ENCODE measurements around the gene CEP290.
"Not testable (repeated sequence)": the region's sequence is repeated elsewhere in the genome, so short reads cannot be mapped to it uniquely, and the experiment has no call there.

The CEP290 gene

GRCh38 chr12:88133181-88133580 is 8.7 kb downstream of the CEP290 start:
- not testable (repeated sequence) for H3K4me3 ChIP-seq (ENCODE audit: low read length); H3K27ac ChIP-seq (ENCODE audit: low read depth, low read length); H3K36me3 ChIP-seq (ENCODE audit: control insufficient read depth, insufficient read depth, low read length); H3K9ac ChIP-seq (ENCODE audit: low read length); H3K27me3 ChIP-seq (ENCODE audit: control insufficient read depth, insufficient read depth, low read length); H3K4me1 ChIP-seq (ENCODE audit: control insufficient read depth, insufficient read depth, low read length)

DNA sequence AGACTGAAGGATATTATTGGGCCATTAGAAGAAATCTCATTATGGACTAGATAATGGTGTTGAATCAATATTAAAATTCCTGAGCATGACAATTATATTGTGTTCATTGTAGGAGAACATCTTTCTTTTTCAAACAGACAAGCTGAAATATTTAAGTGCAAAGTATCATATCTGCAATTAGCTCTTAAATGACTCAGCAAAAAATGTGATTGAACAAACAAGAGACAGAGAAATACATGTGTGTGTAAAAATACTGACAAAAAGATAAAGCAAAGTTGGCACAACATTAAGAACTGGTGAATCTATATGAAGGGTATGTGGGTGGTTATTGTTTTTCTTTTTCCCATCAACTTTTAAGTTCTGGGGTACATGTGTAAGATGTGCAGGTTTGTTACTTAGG is 9.5 kb downstream of the CEP290 start:
- H3K36me3 ChIP-seq (ENCODE audit: control insufficient read depth, insufficient read depth, low read length): no peaks in the 10 kb centered on the region
- H3K4me3 ChIP-seq (ENCODE audit: low read length): no peak overlapping the region
- H3K4me1 ChIP-seq (ENCODE audit: control insufficient read depth, insufficient read depth, low read length): no peaks in the 10 kb centered on the region
- H3K27me3 ChIP-seq (ENCODE audit: control insufficient read depth, insufficient read depth, low read length): no peaks in the 10 kb centered on the region
- no peak overlapping the region for H3K27ac ChIP-seq (ENCODE audit: low read depth, low read length)
- no peak overlapping the region for H3K9ac ChIP-seq (ENCODE audit: low read length)

DNA sequence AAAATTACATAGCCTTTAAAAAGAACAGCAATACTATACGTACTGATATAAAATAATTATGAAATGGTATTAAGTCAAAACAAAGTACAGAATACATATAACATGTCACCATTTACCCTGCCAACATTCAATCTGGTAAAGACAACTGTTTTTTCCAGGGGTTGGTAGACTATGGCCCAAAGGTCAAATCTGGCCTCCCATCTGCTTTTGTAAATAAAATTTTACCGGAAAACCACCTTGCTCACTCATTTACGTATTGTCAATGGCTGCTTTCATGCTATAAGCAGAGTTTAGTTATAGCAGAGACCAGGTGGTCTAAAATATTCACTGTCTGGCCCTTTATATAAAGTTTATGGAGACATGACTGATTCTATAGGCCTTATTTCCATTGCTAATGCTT is 14.0 kb downstream of the CEP290 start:
- H3K27me3 ChIP-seq (ENCODE audit: control insufficient read depth, insufficient read depth, low read length): no peaks in the 10 kb centered on the region
- no peak overlapping the region for H3K9ac ChIP-seq (ENCODE audit: low read length)
- H3K36me3 ChIP-seq (ENCODE audit: control insufficient read depth, insufficient read depth, low read length): no peaks in the 10 kb centered on the region
- H3K4me3 ChIP-seq (ENCODE audit: low read length): no peak overlapping the region
- H3K4me1 ChIP-seq (ENCODE audit: control insufficient read depth, insufficient read depth, low read length): no peaks in the 10 kb centered on the region
- H3K27ac ChIP-seq (ENCODE audit: low read depth, low read length): no peak overlapping the region

DNA sequence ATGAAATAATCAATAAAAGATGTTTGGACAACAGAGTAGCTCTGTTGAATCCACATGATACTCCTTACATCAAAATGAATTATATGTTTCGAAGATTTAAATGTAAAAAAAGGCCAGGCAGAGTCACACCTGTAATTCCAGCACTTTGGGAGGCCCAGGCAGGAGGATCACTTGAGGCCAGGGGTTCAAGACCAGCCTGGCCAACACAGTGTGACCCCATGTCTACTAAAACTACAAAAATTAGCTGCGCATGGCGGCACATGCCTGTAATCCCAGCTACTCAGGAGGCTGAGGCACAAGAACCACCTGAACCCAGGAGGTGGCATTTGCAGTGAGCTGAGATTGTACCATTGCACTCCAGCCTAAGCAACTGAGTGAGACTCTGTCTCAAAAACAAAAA is 14.8 kb downstream of the CEP290 start:
- Histone ChIP-seq H3K36me3 (ENCODE audit: control insufficient read depth, insufficient read depth, low read length) (no peaks in the 10 kb centered on the region), H3K9ac (ENCODE audit: low read length) (no peak overlapping the region), H3K4me1 (ENCODE audit: control insufficient read depth, insufficient read depth, low read length) (no peaks in the 10 kb centered on the region), H3K27ac (ENCODE audit: low read depth, low read length) (no peak overlapping the region), H3K4me3 (ENCODE audit: low read length) (no peak overlapping the region), H3K27me3 (ENCODE audit: control insufficient read depth, insufficient read depth, low read length) (no peaks in the 10 kb centered on the region)

DNA sequence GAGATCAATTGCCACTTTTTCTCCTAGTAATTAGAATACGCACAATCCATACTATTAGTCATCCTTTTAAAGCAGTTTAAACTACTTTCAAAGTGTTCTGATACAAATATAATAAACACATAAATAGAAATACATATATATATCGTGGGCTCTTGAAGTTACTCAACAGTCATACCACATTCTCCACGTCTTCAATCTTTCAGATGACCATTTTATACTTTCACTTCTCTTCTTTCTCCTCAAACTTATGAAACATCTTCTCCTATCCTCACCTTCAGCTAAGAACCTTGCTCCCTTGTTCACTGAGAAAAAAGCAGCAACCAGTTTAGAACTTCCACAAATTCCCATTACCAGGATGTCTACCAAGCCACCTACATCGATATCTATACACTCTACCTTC is 19.2 kb downstream of the CEP290 start:
- no peak overlapping the region for H3K27ac ChIP-seq (ENCODE audit: low read depth, low read length)
- no peak overlapping the region for H3K9ac ChIP-seq (ENCODE audit: low read length)
- no peaks in the 10 kb centered on the region for H3K36me3 ChIP-seq (ENCODE audit: control insufficient read depth, insufficient read depth, low read length)
- H3K4me3 ChIP-seq (ENCODE audit: low read length): no peak overlapping the region
- no peaks in the 10 kb centered on the region for H3K4me1 ChIP-seq (ENCODE audit: control insufficient read depth, insufficient read depth, low read length)
- H3K27me3 ChIP-seq (ENCODE audit: control insufficient read depth, insufficient read depth, low read length): no peaks in the 10 kb centered on the region

DNA sequence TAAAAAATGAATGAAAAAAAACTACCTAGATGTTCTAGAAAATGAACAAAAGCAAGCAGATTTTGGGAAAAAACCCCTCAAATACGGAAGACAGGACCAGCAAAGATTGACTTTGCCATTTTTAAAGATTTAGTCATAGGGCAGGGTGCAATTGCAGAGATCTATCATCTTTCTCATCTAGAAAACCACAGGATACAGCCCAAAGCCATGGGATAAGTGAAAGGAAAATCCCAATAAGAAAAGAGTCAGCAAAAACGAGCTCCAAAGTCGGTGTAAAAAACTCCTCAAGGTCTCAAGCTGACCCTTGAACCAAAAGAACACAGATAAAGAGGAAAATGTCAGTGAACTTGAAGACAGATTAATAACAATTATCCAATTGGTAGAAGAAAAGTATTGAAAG is 28.0 kb downstream of the CEP290 start:
- Histone ChIP-seq H3K4me1 (ENCODE audit: control insufficient read depth, insufficient read depth, low read length) (no peaks in the 10 kb centered on the region), H3K9ac (ENCODE audit: low read length) (no peak overlapping the region), H3K36me3 (ENCODE audit: control insufficient read depth, insufficient read depth, low read length) (peaks cover 3% of the 10 kb centered on the region), H3K27ac (ENCODE audit: low read depth, low read length) (no peak overlapping the region), H3K27me3 (ENCODE audit: control insufficient read depth, insufficient read depth, low read length) (no peaks in the 10 kb centered on the region), H3K4me3 (ENCODE audit: low read length) (no peak overlapping the region)

DNA sequence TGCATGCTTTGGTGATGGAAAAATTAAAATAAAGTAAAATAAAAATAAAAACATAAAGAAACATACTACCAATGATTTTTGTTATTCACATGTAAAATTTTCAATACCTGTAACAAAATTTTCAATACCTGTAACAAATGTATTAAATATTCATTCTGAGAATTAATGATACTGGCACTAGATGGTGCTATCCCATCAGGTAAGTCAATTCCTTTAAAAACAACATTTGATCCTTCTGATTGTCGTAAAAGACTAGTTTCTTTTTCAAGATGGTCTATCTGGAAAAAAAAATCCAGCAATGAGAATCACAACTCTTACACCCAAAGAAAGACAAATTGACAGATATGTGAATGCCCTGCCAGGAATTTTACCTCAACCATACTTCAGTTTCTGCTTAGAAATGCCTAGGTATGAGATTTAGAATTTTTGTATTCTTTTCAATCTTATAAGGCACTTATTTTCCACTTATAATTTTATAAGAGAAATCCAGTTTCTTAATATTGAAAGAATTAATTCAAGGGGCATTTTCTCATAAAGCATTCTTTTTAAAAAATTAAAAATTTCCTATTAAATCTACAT is 30.7 kb downstream of the CEP290 start:
- H3K9ac ChIP-seq (ENCODE audit: low read length): no peak overlapping the region
- H3K36me3 ChIP-seq (ENCODE audit: control insufficient read depth, insufficient read depth, low read length): peaks cover 3% of the 10 kb centered on the region
- no peak overlapping the region for H3K4me3 ChIP-seq (ENCODE audit: low read length)
- no peak overlapping the region for H3K27ac ChIP-seq (ENCODE audit: low read depth, low read length)
- H3K4me1 ChIP-seq (ENCODE audit: control insufficient read depth, insufficient read depth, low read length): no peaks in the 10 kb centered on the region
- no peaks in the 10 kb centered on the region for H3K27me3 ChIP-seq (ENCODE audit: control insufficient read depth, insufficient read depth, low read length)

- no peak overlapping the region for H3K27ac ChIP-seq (ENCODE audit: low read depth, low read length)
- H3K4me1 ChIP-seq (ENCODE audit: control insufficient read depth, insufficient read depth, low read length): no peaks in the 10 kb centered on the region
- H3K36me3 ChIP-seq (ENCODE audit: control insufficient read depth, insufficient read depth, low read length): peaks cover 3% of the 10 kb centered on the region
- no peak overlapping the region for H3K9ac ChIP-seq (ENCODE audit: low read length)
- H3K4me3 ChIP-seq (ENCODE audit: low read length): no peak overlapping the region
- no peaks in the 10 kb centered on the region for H3K27me3 ChIP-seq (ENCODE audit: control insufficient read depth, insufficient read depth, low read length)
Observed at GRCh38 chr12:88108021-88108420, 33.9 kb downstream of the CEP290 start.

- H3K4me1 ChIP-seq (ENCODE audit: control insufficient read depth, insufficient read depth, low read length): no peaks in the 10 kb centered on the region
- no peaks in the 10 kb centered on the region for H3K36me3 ChIP-seq (ENCODE audit: control insufficient read depth, insufficient read depth, low read length)
- H3K4me3 ChIP-seq (ENCODE audit: low read length): no peak overlapping the region
- H3K27me3 ChIP-seq (ENCODE audit: control insufficient read depth, insufficient read depth, low read length): no peaks in the 10 kb centered on the region
- no peak overlapping the region for H3K9ac ChIP-seq (ENCODE audit: low read length)
- H3K27ac ChIP-seq (ENCODE audit: low read depth, low read length): no peak overlapping the region
Observed at GRCh38 chr12:88093573-88093972, 48.3 kb downstream of the CEP290 start.

DNA sequence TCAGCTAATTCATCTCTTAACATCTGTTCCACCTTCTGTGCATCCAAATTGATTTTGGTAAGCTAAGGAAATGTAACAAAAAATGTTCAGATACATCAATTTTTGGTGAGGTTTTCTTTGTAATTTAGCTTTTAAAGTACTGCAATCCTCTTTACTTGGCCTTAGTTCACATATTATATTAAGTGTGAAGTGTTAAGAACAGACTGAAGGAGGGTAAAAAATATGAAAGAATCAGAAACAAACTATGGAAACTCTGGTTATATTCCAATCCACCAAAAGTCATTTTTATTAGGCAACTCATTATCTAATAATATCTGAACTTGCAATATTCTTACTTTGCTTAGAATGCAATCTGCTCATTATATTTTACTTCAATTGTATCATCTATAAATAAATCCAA is 49.1 kb downstream of the CEP290 start:
- no peaks in the 10 kb centered on the region for H3K36me3 ChIP-seq (ENCODE audit: control insufficient read depth, insufficient read depth, low read length)
- no peaks in the 10 kb centered on the region for H3K27me3 ChIP-seq (ENCODE audit: control insufficient read depth, insufficient read depth, low read length)
- no peak overlapping the region for H3K27ac ChIP-seq (ENCODE audit: low read depth, low read length)
- H3K4me1 ChIP-seq (ENCODE audit: control insufficient read depth, insufficient read depth, low read length): no peaks in the 10 kb centered on the region
- no peak overlapping the region for H3K9ac ChIP-seq (ENCODE audit: low read length)
- H3K4me3 ChIP-seq (ENCODE audit: low read length): no peak overlapping the region

GRCh38 chr12:88084210-88084609 is 57.7 kb downstream of the CEP290 start:
- H3K4me3 ChIP-seq (ENCODE audit: low read length): no peak overlapping the region
- H3K27me3 ChIP-seq (ENCODE audit: control insufficient read depth, insufficient read depth, low read length): no peaks in the 10 kb centered on the region
- H3K9ac ChIP-seq (ENCODE audit: low read length): no peak overlapping the region
- no peak overlapping the region for H3K27ac ChIP-seq (ENCODE audit: low read depth, low read length)
- H3K4me1 ChIP-seq (ENCODE audit: control insufficient read depth, insufficient read depth, low read length): no peaks in the 10 kb centered on the region
- no peaks in the 10 kb centered on the region for H3K36me3 ChIP-seq (ENCODE audit: control insufficient read depth, insufficient read depth, low read length)

DNA sequence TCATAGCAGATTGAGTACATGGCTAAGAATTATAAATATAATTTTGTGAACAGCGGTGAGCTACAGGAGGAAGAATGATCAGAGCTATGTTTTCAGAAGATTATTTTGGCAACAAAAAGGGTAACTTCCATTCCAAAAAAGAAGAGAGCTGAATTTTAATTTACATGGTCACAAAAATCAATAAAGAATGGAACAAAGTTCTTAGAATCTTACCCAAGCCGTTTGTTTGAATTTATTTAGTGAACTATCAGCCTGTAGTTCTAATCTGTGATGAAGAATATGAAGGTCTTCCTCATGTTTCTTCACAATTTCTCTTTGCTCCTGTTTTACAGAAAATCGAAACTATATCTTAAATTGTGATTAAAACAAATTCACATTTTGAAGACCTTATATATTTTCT is 58.3 kb downstream of the CEP290 start:
- no peak overlapping the region for H3K27ac ChIP-seq (ENCODE audit: low read depth, low read length)
- no peak overlapping the region for H3K9ac ChIP-seq (ENCODE audit: low read length)
- H3K36me3 ChIP-seq (ENCODE audit: control insufficient read depth, insufficient read depth, low read length): no peaks in the 10 kb centered on the region
- no peaks in the 10 kb centered on the region for H3K27me3 ChIP-seq (ENCODE audit: control insufficient read depth, insufficient read depth, low read length)
- H3K4me1 ChIP-seq (ENCODE audit: control insufficient read depth, insufficient read depth, low read length): no peaks in the 10 kb centered on the region
- H3K4me3 ChIP-seq (ENCODE audit: low read length): no peak overlapping the region

DNA sequence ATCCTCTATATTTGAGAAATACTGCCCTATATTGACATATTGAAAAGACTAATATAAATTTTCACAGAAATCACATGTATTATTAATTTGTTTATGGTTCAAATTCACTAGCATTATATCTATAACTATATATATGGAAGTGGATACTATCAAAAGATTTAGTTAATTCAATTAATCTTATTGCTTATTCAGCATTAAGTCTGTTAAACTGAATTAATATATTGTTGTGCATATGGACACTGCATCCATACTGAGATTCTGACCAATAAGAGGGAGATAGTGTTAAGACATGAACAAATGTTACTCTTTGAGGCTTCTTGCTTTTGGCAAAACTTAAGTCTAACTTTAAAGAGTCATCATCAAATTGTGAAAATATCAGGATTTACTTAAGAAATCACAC is 60.6 kb downstream of the CEP290 start:
- H3K27me3 ChIP-seq (ENCODE audit: control insufficient read depth, insufficient read depth, low read length): no peaks in the 10 kb centered on the region
- no peaks in the 10 kb centered on the region for H3K36me3 ChIP-seq (ENCODE audit: control insufficient read depth, insufficient read depth, low read length)
- H3K4me1 ChIP-seq (ENCODE audit: control insufficient read depth, insufficient read depth, low read length): no peaks in the 10 kb centered on the region
- H3K9ac ChIP-seq (ENCODE audit: low read length): no peak overlapping the region
- H3K27ac ChIP-seq (ENCODE audit: low read depth, low read length): no peak overlapping the region
- H3K4me3 ChIP-seq (ENCODE audit: low read length): no peak overlapping the region

Measured in rectal smooth muscle tissue (tissue), 1 donor.